Measurements from ENCODE around the gene TXN2.

- no peak for TF ChIP-seq CTCF (IDR thresholded peaks at IDR 0.05)
- no peak for TF ChIP-seq ZFX (IDR thresholded peaks at IDR 0.05; ENCODE audit: borderline replicate concordance)
Measured at GRCh38 chr22:36447632-36448031, 33.8 kb downstream of the TXN2 start.
